WTC11 (cell line): Measurements from ENCODE around the gene UNG. TPM values are rescaled to one million over a fixed set of nuclear protein-coding genes. Genes with fewer than 3 reads are reported as not detected.

Experiments
- CREB1 ChIP-seq: sonication (generic); formaldehyde crosslinking; IDR thresholded peaks from 2 replicates; pipeline ENCODE4 v1.8.0; 2023; ENCODE audit warnings: mild to moderate bottlenecking, missing genetic modification reagents
- ERG ChIP-seq: fragments of 250-450 bp; sonication (Bioruptor Pico); IDR thresholded peaks from 2 replicates; pipeline ENCODE4 v1.8.0; 2021; ENCODE audit warnings: mild to moderate bottlenecking
- GABPB1 ChIP-seq: sonication (generic); formaldehyde crosslinking; IDR thresholded peaks from 2 replicates; pipeline ENCODE4 v1.8.1; 2023; ENCODE audit warnings: mild to moderate bottlenecking, missing genetic modification reagents
- GTF2I ChIP-seq: fragments of 250-450 bp; sonication (Bioruptor Pico); conservative IDR thresholded peaks from 2 replicates; pipeline ENCODE4 v1.4.0; 2021; ENCODE audit warnings: mild to moderate bottlenecking
- HMGXB4 ChIP-seq: sonication (generic); formaldehyde crosslinking; IDR thresholded peaks from 2 replicates; pipeline ENCODE4 v1.8.1; 2023; ENCODE audit warnings: mild to moderate bottlenecking, moderate library complexity, missing genetic modification reagents
- IRF1 ChIP-seq: sonication (generic); formaldehyde crosslinking; IDR thresholded peaks from 2 replicates; pipeline ENCODE4 v1.8.0; 2023; ENCODE audit warnings: missing genetic modification reagents
- NR1H2 ChIP-seq: sonication (generic); formaldehyde crosslinking; IDR thresholded peaks from 2 replicates; pipeline ENCODE4 v1.9.0; 2021; ENCODE audit warnings: mild to moderate bottlenecking, moderate library complexity, missing genetic modification reagents
- PRRX2 ChIP-seq: fragments of 250-450 bp; sonication (Bioruptor Pico); IDR thresholded peaks from 2 replicates; pipeline ENCODE4 v1.8.0; 2021; ENCODE audit warnings: mild to moderate bottlenecking
- TEAD1 ChIP-seq: sonication (generic); formaldehyde crosslinking; IDR thresholded peaks from 2 replicates; pipeline ENCODE4 v1.8.0; 2022; ENCODE audit warnings: mild to moderate bottlenecking, missing genetic modification reagents
- USF2 ChIP-seq: sonication (generic); formaldehyde crosslinking; IDR thresholded peaks from 2 replicates; pipeline ENCODE4 v1.8.1; 2023; ENCODE audit warnings: mild to moderate bottlenecking, missing genetic modification reagents, moderate library complexity
- ZMAT4 ChIP-seq: fragments of 250-450 bp; sonication (Bioruptor Pico); IDR thresholded peaks from 2 replicates; pipeline ENCODE4 v1.9.0; 2021; ENCODE audit warnings: mild to moderate bottlenecking
- ZNF317 ChIP-seq: sonication (generic); formaldehyde crosslinking; IDR thresholded peaks from 2 replicates; pipeline ENCODE4 v1.8.1; 2023; ENCODE audit warnings: low read depth, mild to moderate bottlenecking, moderate library complexity, missing genetic modification reagents, borderline replicate concordance
- ZNF423 ChIP-seq: fragments of 250-450 bp; sonication (Bioruptor Pico); IDR thresholded peaks from 2 replicates; pipeline ENCODE4 v2.1.2; 2022; ENCODE audit warnings: mild to moderate bottlenecking, moderate library complexity
- ZNF671 ChIP-seq: fragments of 250-450 bp; sonication (Bioruptor Pico); IDR thresholded peaks from 2 replicates; pipeline ENCODE4 v1.8.0; 2021; ENCODE audit warnings: mild to moderate bottlenecking
- total RNA-seq: library from RNA; stranded (reverse); gene quantifications from 3 replicates; pipeline ENCODE4 v1.2.3, GENCODE V29; 2021
- TF ChIP-seq, protein P1 (sequence below): sonication (generic); formaldehyde crosslinking; IDR thresholded peaks from 2 replicates; pipeline ENCODE4 v1.8.0; 2023; ENCODE audit warnings: missing genetic modification reagents, mild to moderate bottlenecking, borderline replicate concordance
- TF ChIP-seq, protein P2 (sequence below): fragments of 250-450 bp; sonication (Bioruptor Pico); IDR thresholded peaks from 2 replicates; pipeline ENCODE4 v1.9.0; 2021; ENCODE audit warnings: moderate library complexity, mild to moderate bottlenecking, inconsistent platforms, borderline replicate concordance
- TF ChIP-seq, protein P3 (sequence below): sonication (generic); formaldehyde crosslinking; IDR thresholded peaks from 2 replicates; pipeline ENCODE4 v1.8.1; 2023; ENCODE audit warnings: mild to moderate bottlenecking, missing genetic modification reagents, moderate library complexity
- TF ChIP-seq, protein P4 (sequence below): fragments of 250-450 bp; sonication (Bioruptor Pico); IDR thresholded peaks from 2 replicates; pipeline ENCODE4 v1.9.0; 2021; ENCODE audit warnings: mild to moderate bottlenecking, borderline replicate concordance

UNG gene
- total RNA-seq, 1 experiment from 2014 or later = 127 TPM

DNA sequence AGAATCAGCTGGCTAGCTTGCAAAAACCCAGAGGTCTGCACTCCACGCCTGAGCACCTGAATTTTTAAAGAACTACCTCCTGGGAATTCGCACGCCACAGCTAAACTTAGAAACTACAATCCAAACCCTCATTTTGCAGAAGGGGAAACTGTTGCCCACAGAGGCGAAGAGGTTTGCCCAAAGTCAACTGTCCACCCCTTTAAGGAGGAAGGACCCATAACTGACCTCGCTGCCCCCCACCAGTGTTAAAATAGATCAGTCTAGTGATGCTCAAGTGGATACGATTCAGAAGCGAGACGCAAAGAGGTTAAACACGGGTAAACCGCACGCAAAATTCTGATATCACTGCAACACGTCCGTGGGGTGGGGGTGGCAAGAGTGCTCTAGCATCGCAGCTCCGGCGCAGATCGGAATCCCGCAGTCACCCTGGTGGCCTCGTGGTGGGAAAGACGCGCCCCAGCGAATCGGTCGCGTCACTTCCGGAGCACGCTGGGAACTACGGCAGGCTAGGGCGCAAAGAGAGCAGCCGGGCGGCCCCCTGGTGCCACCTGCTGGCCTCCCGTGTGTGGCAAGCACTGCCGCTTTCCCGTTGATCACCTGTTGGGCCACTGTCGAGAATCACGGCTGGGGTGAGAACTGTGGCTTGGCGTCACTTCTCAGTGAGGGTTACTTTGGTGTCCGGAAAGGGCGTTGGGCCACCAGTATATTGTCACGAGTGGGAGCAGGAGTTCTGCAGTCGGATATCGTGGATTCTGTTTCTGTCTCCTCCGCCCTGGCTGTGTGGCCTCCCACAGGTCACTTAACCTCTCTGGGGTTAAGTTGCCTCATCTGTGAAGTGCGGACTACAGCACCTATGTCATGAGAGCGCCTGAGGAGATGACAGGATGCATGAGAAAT lies 4.1 kb upstream of the UNG start, which contains the start of gene ALKBH2 (continued):
- TF ChIP-seq, protein P1, sequence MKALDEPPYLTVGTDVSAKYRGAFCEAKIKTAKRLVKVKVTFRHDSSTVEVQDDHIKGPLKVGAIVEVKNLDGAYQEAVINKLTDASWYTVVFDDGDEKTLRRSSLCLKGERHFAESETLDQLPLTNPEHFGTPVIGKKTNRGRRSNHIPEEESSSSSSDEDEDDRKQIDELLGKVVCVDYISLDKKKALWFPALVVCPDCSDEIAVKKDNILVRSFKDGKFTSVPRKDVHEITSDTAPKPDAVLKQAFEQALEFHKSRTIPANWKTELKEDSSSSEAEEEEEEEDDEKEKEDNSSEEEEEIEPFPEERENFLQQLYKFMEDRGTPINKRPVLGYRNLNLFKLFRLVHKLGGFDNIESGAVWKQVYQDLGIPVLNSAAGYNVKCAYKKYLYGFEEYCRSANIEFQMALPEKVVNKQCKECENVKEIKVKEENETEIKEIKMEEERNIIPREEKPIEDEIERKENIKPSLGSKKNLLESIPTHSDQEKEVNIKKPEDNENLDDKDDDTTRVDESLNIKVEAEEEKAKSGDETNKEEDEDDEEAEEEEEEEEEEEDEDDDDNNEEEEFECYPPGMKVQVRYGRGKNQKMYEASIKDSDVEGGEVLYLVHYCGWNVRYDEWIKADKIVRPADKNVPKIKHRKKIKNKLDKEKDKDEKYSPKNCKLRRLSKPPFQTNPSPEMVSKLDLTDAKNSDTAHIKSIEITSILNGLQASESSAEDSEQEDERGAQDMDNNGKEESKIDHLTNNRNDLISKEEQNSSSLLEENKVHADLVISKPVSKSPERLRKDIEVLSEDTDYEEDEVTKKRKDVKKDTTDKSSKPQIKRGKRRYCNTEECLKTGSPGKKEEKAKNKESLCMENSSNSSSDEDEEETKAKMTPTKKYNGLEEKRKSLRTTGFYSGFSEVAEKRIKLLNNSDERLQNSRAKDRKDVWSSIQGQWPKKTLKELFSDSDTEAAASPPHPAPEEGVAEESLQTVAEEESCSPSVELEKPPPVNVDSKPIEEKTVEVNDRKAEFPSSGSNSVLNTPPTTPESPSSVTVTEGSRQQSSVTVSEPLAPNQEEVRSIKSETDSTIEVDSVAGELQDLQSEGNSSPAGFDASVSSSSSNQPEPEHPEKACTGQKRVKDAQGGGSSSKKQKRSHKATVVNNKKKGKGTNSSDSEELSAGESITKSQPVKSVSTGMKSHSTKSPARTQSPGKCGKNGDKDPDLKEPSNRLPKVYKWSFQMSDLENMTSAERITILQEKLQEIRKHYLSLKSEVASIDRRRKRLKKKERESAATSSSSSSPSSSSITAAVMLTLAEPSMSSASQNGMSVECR (CRISPR knock-in tag) = peak; percentile 94
- TF ChIP-seq ERG (no peak), NR1H2 (CRISPR knock-in tag) (no peak), CREB1 (peak; percentile 97), GTF2I (CRISPR knock-in tag) (peak; percentile 40; the same call in 1 of the 2 replicates), ZNF423 (CRISPR knock-in tag) (no peak), PRRX2 (CRISPR knock-in tag) (no peak), HMGXB4 (CRISPR knock-in tag) (peak; percentile 40; the same call in 1 of the 2 replicates), ZNF671 (CRISPR knock-in tag) (no peak; the same call in 1 of the 2 replicates), GABPB1 (CRISPR knock-in tag) (peak; percentile 94), TEAD1 (CRISPR knock-in tag) (peak; percentile 99), IRF1 (peak; percentile 95), ZNF317 (no peak), ZMAT4 (CRISPR knock-in tag) (no peak), USF2 (CRISPR knock-in tag) (peak; percentile 62)
- TF ChIP-seq, protein P2, sequence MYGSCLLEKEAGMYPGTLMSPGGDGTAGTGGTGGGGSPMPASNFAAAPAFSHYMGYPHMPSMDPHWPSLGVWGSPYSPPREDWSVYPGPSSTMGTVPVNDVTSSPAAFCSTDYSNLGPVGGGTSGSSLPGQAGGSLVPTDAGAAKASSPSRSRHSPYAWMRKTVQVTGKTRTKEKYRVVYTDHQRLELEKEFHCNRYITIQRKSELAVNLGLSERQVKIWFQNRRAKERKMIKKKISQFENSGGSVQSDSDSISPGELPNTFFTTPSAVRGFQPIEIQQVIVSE (CRISPR knock-in tag) = no peak
- TF ChIP-seq, protein P3, sequence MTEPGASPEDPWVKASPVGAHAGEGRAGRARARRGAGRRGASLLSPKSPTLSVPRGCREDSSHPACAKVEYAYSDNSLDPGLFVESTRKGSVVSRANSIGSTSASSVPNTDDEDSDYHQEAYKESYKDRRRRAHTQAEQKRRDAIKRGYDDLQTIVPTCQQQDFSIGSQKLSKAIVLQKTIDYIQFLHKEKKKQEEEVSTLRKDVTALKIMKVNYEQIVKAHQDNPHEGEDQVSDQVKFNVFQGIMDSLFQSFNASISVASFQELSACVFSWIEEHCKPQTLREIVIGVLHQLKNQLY (CRISPR knock-in tag) = no peak
- TF ChIP-seq, protein P4, sequence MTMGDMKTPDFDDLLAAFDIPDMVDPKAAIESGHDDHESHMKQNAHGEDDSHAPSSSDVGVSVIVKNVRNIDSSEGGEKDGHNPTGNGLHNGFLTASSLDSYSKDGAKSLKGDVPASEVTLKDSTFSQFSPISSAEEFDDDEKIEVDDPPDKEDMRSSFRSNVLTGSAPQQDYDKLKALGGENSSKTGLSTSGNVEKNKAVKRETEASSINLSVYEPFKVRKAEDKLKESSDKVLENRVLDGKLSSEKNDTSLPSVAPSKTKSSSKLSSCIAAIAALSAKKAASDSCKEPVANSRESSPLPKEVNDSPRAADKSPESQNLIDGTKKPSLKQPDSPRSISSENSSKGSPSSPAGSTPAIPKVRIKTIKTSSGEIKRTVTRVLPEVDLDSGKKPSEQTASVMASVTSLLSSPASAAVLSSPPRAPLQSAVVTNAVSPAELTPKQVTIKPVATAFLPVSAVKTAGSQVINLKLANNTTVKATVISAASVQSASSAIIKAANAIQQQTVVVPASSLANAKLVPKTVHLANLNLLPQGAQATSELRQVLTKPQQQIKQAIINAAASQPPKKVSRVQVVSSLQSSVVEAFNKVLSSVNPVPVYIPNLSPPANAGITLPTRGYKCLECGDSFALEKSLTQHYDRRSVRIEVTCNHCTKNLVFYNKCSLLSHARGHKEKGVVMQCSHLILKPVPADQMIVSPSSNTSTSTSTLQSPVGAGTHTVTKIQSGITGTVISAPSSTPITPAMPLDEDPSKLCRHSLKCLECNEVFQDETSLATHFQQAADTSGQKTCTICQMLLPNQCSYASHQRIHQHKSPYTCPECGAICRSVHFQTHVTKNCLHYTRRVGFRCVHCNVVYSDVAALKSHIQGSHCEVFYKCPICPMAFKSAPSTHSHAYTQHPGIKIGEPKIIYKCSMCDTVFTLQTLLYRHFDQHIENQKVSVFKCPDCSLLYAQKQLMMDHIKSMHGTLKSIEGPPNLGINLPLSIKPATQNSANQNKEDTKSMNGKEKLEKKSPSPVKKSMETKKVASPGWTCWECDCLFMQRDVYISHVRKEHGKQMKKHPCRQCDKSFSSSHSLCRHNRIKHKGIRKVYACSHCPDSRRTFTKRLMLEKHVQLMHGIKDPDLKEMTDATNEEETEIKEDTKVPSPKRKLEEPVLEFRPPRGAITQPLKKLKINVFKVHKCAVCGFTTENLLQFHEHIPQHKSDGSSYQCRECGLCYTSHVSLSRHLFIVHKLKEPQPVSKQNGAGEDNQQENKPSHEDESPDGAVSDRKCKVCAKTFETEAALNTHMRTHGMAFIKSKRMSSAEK (CRISPR knock-in tag) = peak; percentile 90; the same call in 1 of the 2 replicates
